ENCODE measurements around the gene RGN. TPM values are rescaled to one million over a fixed set of nuclear protein-coding genes. Genes with fewer than 3 reads are reported as not detected.

The RGN gene
- 7.3 and 8.0 TPM in 2 replicates for total RNA-seq
- long read RNA-seq, transcript RGN-202 (7 exons, 1,611 nt) = major isoform, 22 of 34 reads
- long read RNA-seq, transcript RGN-201 (7 exons, 1,356 nt) = minor isoform, 8 of 34 reads
- long read RNA-seq, partial matches to known transcripts = 2 of 34 reads
- long read RNA-seq, other reads (novel, unspliced or antisense) = 1 of 34 reads

DNA sequence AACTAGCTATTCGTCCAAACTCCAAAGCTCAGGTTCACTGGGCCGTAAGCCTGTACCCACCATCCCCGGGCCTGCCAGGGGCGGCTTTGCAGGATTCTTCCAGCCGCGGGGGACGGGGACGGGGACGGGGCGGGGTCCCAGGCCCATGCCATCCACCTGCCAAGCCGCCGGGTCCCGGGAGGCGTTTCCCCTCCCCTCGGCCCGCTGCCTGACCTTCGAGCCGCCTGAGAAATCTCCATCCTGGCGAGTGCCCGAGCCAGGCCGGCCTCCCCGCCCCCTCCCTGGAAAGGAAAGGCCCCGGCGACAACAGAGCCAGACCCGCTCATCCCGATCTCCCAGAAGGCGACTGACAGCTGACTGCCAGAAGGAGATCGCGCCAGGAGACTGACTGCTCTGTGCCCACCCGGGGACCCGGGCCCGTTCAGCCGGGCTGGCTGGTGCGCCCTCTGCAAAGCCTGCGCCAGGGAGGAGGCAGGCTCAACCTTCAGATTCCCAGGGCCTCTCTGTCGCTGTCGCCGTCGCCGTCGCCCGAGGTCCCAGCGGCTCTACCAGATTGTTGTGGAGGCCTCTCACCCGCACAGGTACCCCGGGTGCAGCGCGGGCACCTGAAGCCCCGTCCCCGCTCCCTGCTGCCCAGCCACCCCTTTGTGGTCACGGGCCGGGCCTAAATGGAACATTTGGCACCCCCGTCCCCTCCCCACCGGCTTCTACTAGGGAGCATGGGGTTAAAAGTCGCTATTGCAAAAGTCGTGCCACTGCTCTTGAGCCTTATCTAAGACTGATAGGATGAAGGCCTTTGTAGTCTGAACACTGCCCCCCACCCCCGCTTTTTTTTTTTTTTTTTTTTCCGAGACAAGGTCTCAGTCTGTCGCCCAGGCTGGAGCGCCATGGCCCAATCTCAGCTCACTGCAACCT is at the start of gene RGN:
Gene RGN (plus strand): TSS at position 315 of the 915 bp plus-strand sequence. CDS start 2,702 bp downstream, outside the sequence.
- TF ChIP-seq, protein P1, sequence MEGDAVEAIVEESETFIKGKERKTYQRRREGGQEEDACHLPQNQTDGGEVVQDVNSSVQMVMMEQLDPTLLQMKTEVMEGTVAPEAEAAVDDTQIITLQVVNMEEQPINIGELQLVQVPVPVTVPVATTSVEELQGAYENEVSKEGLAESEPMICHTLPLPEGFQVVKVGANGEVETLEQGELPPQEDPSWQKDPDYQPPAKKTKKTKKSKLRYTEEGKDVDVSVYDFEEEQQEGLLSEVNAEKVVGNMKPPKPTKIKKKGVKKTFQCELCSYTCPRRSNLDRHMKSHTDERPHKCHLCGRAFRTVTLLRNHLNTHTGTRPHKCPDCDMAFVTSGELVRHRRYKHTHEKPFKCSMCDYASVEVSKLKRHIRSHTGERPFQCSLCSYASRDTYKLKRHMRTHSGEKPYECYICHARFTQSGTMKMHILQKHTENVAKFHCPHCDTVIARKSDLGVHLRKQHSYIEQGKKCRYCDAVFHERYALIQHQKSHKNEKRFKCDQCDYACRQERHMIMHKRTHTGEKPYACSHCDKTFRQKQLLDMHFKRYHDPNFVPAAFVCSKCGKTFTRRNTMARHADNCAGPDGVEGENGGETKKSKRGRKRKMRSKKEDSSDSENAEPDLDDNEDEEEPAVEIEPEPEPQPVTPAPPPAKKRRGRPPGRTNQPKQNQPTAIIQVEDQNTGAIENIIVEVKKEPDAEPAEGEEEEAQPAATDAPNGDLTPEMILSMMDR (IDR thresholded peaks at IDR 0.05; ENCODE audit: unreplicated experiment) = no peak
- Mint-ChIP-seq H3K27me3 (no peaks in the 10 kb centered on the region), H3K36me3 (ENCODE audit: insufficient read depth) (no peaks in the 10 kb centered on the region), H3K27ac (no peak within 1 kb of the TSS), H3K4me3 (ENCODE audit: low read depth) (peak within 1 kb of the TSS; percentile 40), H3K9me3 (ENCODE audit: low read depth) (peaks cover under 1% of the 10 kb centered on the region), H3K4me1 (ENCODE audit: low read depth) (peaks cover 13% of the 10 kb centered on the region)
- DNase-seq (ENCODE audit: low spot score, unreplicated experiment) = peak; percentile 10

DNA sequence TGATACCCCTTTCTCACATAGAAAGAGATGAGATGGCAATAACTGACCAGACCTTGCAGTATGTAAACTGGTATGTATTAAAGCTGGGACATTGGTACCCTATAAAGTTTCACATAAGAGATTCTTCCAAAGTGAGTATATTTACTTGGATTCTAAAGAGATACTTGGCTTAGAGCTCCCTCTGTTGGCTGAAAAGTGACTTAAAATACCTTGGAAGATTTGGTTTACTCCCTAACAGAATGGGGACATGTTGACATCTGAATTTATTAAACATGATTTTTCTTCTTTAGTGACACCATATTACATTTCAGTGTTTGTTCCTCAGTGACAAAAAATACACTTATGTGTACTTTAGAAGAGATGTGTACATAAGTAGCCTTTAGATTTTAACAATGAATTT is 47.9 kb upstream of the RGN start:
- Mint-ChIP-seq H3K27ac (no peak overlapping the region), H3K4me3 (ENCODE audit: low read depth) (no peak overlapping the region), H3K27me3 (no peaks in the 10 kb centered on the region), H3K9me3 (ENCODE audit: low read depth) (peaks cover 9% of the 10 kb centered on the region), H3K36me3 (ENCODE audit: insufficient read depth) (peaks cover 5% of the 10 kb centered on the region), H3K4me1 (ENCODE audit: low read depth) (no peaks in the 10 kb centered on the region)
- DNase-seq (ENCODE audit: low spot score, unreplicated experiment) = no peak
- TF ChIP-seq, protein P1 (IDR thresholded peaks at IDR 0.05; ENCODE audit: unreplicated experiment) = peak; percentile 66

DNA sequence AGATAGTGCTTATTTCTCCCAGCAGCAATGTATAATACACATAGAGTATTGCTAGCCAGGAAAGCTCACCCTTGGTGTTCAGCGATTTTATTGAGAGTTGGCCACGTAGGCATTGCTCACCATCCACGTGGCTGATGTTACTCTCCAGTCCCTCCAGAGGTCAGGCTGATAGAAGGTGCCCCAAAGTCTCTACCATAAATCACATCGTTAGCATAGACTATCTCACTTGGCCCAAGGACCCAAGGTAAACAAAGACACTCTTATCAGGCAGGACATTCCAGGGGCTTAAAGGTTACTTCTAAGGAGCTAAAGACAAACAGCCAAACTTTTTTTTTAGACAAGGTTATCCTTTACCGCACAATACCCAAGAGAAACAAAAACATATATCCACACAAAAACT is 30.3 kb upstream of the RGN start:
- Mint-ChIP-seq H3K4me3 (ENCODE audit: low read depth) (no peak overlapping the region), H3K36me3 (ENCODE audit: insufficient read depth) (peaks cover 20% of the 10 kb centered on the region), H3K9me3 (ENCODE audit: low read depth) (peaks cover 25% of the 10 kb centered on the region), H3K4me1 (ENCODE audit: low read depth) (peaks cover 7% of the 10 kb centered on the region), H3K27me3 (no peaks in the 10 kb centered on the region), H3K27ac (no peak overlapping the region)
- DNase-seq (ENCODE audit: low spot score, unreplicated experiment) = no peak
- TF ChIP-seq, protein P1 (IDR thresholded peaks at IDR 0.05; ENCODE audit: unreplicated experiment) = no peak

DNA sequence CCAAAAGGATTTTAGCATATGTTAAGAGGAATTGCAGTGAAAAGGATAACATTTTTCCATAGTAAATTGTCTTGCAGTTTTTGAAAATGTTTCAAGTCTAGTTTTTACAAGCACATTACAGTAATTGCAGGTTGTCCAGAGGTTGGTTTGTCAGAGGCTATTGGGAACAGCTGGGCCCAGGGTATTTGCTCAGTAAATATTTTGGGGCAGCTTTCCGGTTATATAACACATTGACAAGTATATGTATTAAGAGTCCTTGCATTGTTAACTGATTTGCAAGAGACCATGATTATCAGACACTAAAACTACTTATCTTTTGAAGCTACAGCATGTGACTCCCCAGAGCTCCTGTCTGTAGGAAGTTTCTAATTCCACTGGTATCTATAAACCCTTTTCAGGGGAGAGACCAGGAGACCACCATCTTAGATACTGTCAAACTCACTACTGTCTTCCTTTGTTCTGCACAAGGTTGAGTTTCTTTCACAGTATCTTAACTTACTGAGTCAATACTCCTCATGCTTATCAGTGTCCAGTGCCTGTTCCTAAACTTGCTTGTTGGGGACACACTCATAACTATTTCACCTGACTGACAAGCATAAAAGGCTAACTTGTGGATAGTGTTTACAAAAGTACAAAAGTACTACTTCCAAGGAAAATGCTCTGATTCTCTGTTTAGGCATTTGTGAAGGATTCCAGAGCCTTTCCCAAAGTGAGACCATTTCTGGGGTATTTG is 18.9 kb upstream of the RGN start:
- no peak overlapping the region for H3K27ac Mint-ChIP-seq
- no peak overlapping the region for H3K4me3 Mint-ChIP-seq (ENCODE audit: low read depth)
- peaks cover 6% of the 10 kb centered on the region for H3K9me3 Mint-ChIP-seq (ENCODE audit: low read depth)
- H3K36me3 Mint-ChIP-seq (ENCODE audit: insufficient read depth) = peaks cover 14% of the 10 kb centered on the region
- no peaks in the 10 kb centered on the region for H3K27me3 Mint-ChIP-seq
- peaks cover 26% of the 10 kb centered on the region for H3K4me1 Mint-ChIP-seq (ENCODE audit: low read depth)
- TF ChIP-seq, protein P1 (IDR thresholded peaks at IDR 0.05; ENCODE audit: unreplicated experiment) = no peak
- DNase-seq (ENCODE audit: low spot score, unreplicated experiment) = no peak

DNA sequence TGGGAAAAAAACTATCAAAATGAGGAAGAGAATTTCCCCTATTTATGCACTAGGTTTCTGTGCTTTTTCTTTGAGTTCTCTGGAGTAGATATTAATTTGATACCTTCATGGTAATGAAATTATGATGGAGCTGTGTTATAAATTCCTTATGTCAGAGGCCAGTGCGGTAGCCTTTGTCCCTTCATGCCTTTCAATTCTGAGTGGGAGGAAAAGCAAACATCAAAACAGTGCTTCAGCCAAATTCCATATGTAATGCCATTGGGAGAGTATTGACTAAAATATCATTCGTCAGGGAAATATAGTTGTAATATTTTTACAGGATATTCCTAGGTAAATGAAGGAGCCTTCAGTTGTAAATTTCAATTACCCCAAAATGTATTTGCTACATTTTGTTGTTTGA is 17.5 kb upstream of the RGN start:
- no peaks in the 10 kb centered on the region for H3K27me3 Mint-ChIP-seq
- TF ChIP-seq, protein P1 (IDR thresholded peaks at IDR 0.05; ENCODE audit: unreplicated experiment) = no peak
- DNase-seq (ENCODE audit: low spot score, unreplicated experiment) = no peak
- H3K36me3 Mint-ChIP-seq (ENCODE audit: insufficient read depth) = peaks cover 14% of the 10 kb centered on the region
- H3K27ac Mint-ChIP-seq = peak overlapping the region; percentile 17
- H3K9me3 Mint-ChIP-seq (ENCODE audit: low read depth) = peaks cover 7% of the 10 kb centered on the region
- H3K4me1 Mint-ChIP-seq (ENCODE audit: low read depth) = peaks cover 24% of the 10 kb centered on the region
- H3K4me3 Mint-ChIP-seq (ENCODE audit: low read depth) = no peak overlapping the region
